Spinal cord (tissue), 10 donors: ENCODE measurements around the gene ERBB4. TPM values are rescaled to one million over a fixed set of nuclear protein-coding genes. Genes with fewer than 3 reads are reported as not detected.

Experiments used
- DNase-seq, 6 donors: peaks; one replicate each; pipeline versions ENCODE4 v3.0.0 to v3.0.0-alpha.2; 2013 to 2015; ENCODE audit warnings: low spot score in 6 of 6, low read depth in 4 of 6
- H3K27ac ChIP-seq: one replicate; pipeline ENCODE4 v1.5.1; 2013; ENCODE audit warnings: low read depth, low read length, control low read depth
- H3K27me3 ChIP-seq: one replicate; pipeline ENCODE4 v1.6.1; 2013; ENCODE audit warnings: low read length; ENCODE audit not compliant: control insufficient read depth, insufficient read depth
- H3K36me3 ChIP-seq: one replicate; pipeline ENCODE4 v1.6.1; 2013; ENCODE audit warnings: low read length; ENCODE audit not compliant: control insufficient read depth, insufficient read depth
- H3K4me1 ChIP-seq: one replicate; pipeline ENCODE4 v1.6.1; 2013; ENCODE audit warnings: low read length; ENCODE audit not compliant: control insufficient read depth, insufficient read depth
- H3K4me3 ChIP-seq: one replicate; pipeline ENCODE4 v1.5.1; 2013; ENCODE audit warnings: low read depth, low read length, control low read depth
- H3K9me3 ChIP-seq: one replicate; pipeline ENCODE4 v1.6.1; 2013; ENCODE audit warnings: low read length; ENCODE audit not compliant: control insufficient read depth, insufficient read depth
- WGBS: methylation state at CpG from one replicate; pipeline ENCODE4 v1.1.5; 2013; ENCODE audit warnings: missing lambda C conversion rate; ENCODE audit not compliant: insufficient coverage; 5-methylcytosine and 5-hydroxymethylcytosine counted together
- polyA plus RNA-seq, 2 donors: library from polyadenylated mRNA; unstranded; fragments of 120-200 nt; gene quantifications; one replicate each; pipeline ENCODE4 v1.2.1, GENCODE V29; 2013; ENCODE audit not compliant: insufficient read length in 2 of 2
- total RNA-seq, 2 donors: library from RNA; depleted of rRNA in 1 of 2; stranded (reverse); fragments of 120-200 nt in 1 of 2; fragments of >200 nt in 1 of 2; gene quantifications; one replicate each; pipeline versions ENCODE4 v1.2.3 to v1.2.4, GENCODE V29; 2013 to 2014
- donor health status: healthy.

The ERBB4 gene
- total and polyA plus RNA-seq, 4 donors: 14.4 to 41.7 (median 20.8) TPM

- Histone ChIP-seq H3K4me3 (no peak overlapping the region), H3K27ac (no peak overlapping the region), H3K27me3 (no peaks in the 10 kb centered on the region), H3K9me3 (no peaks in the 10 kb centered on the region), H3K36me3 (no peaks in the 10 kb centered on the region), H3K4me1 (no peaks in the 10 kb centered on the region)
- WGBS: 64% methylated on average over 1 of the region's 2 CpGs
- peak in 1 of 6 donors; percentile 6 for DNase-seq
These were observed 309.8 kb downstream of the ERBB4 start for GRCh38 chr2:212228743-212229171.

DNA sequence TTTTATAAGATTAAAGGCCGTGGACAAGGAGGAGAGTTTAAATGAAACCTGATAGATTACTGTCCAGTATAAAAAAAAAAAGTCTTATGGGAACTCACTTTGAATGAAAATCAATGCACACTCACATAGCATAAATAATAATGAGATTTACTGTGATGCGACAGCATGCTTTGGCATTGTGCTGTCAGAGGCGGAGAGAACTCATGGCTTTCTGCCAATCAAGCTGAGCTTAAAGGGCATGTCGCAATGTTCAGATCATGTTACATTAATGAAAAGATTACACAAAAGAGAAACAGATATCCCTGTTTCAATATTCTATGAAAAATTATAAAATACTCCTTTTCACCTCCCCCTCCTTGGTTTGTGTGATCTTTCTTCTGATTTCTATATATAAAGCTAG, 310.8 kb downstream of the ERBB4 start:
- no CpG with 5 or more reads among the region's 4 CpGs for WGBS
- DNase-seq: peak in 3 of 6 donors; percentile 17 to 74 (median 72)
- H3K4me3 ChIP-seq: no peak overlapping the region
- no peaks in the 10 kb centered on the region for H3K9me3 ChIP-seq
- H3K27ac ChIP-seq: no peak overlapping the region
- H3K4me1 ChIP-seq: no peaks in the 10 kb centered on the region
- no peaks in the 10 kb centered on the region for H3K27me3 ChIP-seq
- H3K36me3 ChIP-seq: no peaks in the 10 kb centered on the region

- WGBS: 100% methylated on average over 1 of the region's 1 CpG
- no peaks in the 10 kb centered on the region for H3K9me3 ChIP-seq
- H3K4me1 ChIP-seq: no peaks in the 10 kb centered on the region
- no peak for DNase-seq
- H3K36me3 ChIP-seq: no peaks in the 10 kb centered on the region
- no peak overlapping the region for H3K4me3 ChIP-seq
- no peaks in the 10 kb centered on the region for H3K27me3 ChIP-seq
- no peak overlapping the region for H3K27ac ChIP-seq
These were observed 312.5 kb downstream of the ERBB4 start for GRCh38 chr2:212226114-212226513.

GRCh38 chr2:212223696-212224095, 314.9 kb downstream of the ERBB4 start:
- Histone ChIP-seq H3K4me3 (no peak overlapping the region), H3K27ac (no peak overlapping the region), H3K36me3 (no peaks in the 10 kb centered on the region), H3K4me1 (no peaks in the 10 kb centered on the region), H3K27me3 (no peaks in the 10 kb centered on the region), H3K9me3 (no peaks in the 10 kb centered on the region)
- no CpG with 5 or more reads among the region's 2 CpGs for WGBS
- no peak for DNase-seq

- no peaks in the 10 kb centered on the region for H3K4me1 ChIP-seq
- H3K27ac ChIP-seq: no peak overlapping the region
- DNase-seq: no peak
- H3K4me3 ChIP-seq: no peak overlapping the region
- no peaks in the 10 kb centered on the region for H3K36me3 ChIP-seq
- H3K9me3 ChIP-seq: no peaks in the 10 kb centered on the region
- H3K27me3 ChIP-seq: no peaks in the 10 kb centered on the region
- no CpG with 5 or more reads among the region's 1 CpG for WGBS
These were observed 325.4 kb downstream of the ERBB4 start for GRCh38 chr2:212213191-212213590.

- DNase-seq: no peak
- no CpG with 5 or more reads among the region's 1 CpG for WGBS
- H3K36me3 ChIP-seq: no peaks in the 10 kb centered on the region
- no peak overlapping the region for H3K4me3 ChIP-seq
- H3K9me3 ChIP-seq: no peaks in the 10 kb centered on the region
- H3K27ac ChIP-seq: no peak overlapping the region
- no peaks in the 10 kb centered on the region for H3K27me3 ChIP-seq
- H3K4me1 ChIP-seq: no peaks in the 10 kb centered on the region
These were observed 330.1 kb downstream of the ERBB4 start for GRCh38 chr2:212208467-212208866.

- H3K36me3 ChIP-seq: no peaks in the 10 kb centered on the region
- no peaks in the 10 kb centered on the region for H3K9me3 ChIP-seq
- no peak for DNase-seq
- no peaks in the 10 kb centered on the region for H3K27me3 ChIP-seq
- WGBS: no CpG with 5 or more reads among the region's 1 CpG
- no peaks in the 10 kb centered on the region for H3K4me1 ChIP-seq
- H3K4me3 ChIP-seq: no peak overlapping the region
- no peak overlapping the region for H3K27ac ChIP-seq
These were observed 340.8 kb downstream of the ERBB4 start for GRCh38 chr2:212197776-212198175.

DNA sequence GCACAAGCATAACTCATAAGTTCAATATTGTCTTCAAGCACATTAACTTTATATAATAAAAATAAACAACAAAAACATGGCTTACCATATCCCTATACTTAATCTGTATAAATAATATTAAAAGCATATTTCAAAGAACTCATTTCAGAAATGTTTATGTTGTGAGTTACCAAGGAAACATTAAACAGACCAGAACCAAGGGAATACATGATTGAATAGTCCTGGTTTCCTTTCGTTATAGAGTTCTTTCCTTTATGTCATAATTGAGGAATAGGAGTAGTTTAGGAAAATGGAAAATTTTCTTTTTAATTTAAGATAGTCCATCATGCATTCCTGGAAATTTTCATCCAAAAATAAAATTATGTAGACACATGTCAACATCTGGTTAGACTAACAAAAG, 343.0 kb downstream of the ERBB4 start:
- WGBS: no CpG with 5 or more reads among the region's 1 CpG
- H3K4me1 ChIP-seq: no peaks in the 10 kb centered on the region
- no peaks in the 10 kb centered on the region for H3K36me3 ChIP-seq
- no peak overlapping the region for H3K4me3 ChIP-seq
- H3K27me3 ChIP-seq: no peaks in the 10 kb centered on the region
- H3K9me3 ChIP-seq: no peaks in the 10 kb centered on the region
- DNase-seq: no peak
- H3K27ac ChIP-seq: no peak overlapping the region

GRCh38 chr2:212194396-212194795, 344.2 kb downstream of the ERBB4 start:
- H3K36me3 ChIP-seq: no peaks in the 10 kb centered on the region
- DNase-seq: peak in 1 of 6 donors; percentile 80
- H3K27me3 ChIP-seq: no peaks in the 10 kb centered on the region
- H3K4me3 ChIP-seq: no peak overlapping the region
- H3K27ac ChIP-seq: no peak overlapping the region
- no peaks in the 10 kb centered on the region for H3K4me1 ChIP-seq
- H3K9me3 ChIP-seq: no peaks in the 10 kb centered on the region

DNA sequence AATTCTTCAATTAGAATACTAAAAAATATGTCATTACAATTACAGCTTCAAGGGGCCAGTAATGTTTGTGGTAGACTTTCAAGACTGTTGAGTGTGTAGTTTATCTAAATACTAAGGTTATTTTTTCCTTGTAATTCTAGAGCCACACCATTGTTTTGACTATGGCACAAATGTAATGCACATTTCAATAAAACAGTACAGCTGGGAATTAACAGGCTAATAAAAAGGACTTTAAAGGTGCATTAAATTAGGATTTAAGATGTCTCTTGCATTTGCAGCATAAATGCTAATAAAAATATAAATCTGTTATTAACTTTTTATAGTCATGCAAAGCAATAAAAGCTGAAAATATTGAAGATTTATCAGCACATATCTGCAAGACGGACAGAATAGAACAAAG, 344.8 kb downstream of the ERBB4 start:
- Histone ChIP-seq H3K4me3 (no peak overlapping the region), H3K9me3 (no peaks in the 10 kb centered on the region), H3K27ac (no peak overlapping the region), H3K36me3 (no peaks in the 10 kb centered on the region), H3K27me3 (no peaks in the 10 kb centered on the region), H3K4me1 (no peaks in the 10 kb centered on the region)
- WGBS: no CpG with 5 or more reads among the region's 1 CpG
- peak in 1 of 6 donors; percentile 49 for DNase-seq
